Erythroblast (primary cell): ENCODE measurements around the gene DNAJC17.

Experiments used
- GATA1 ChIP-seq: IDR thresholded peaks from 2 replicates; pipeline ENCODE4 v1.6.1; 2011; ENCODE audit warnings: low read depth, mild to moderate bottlenecking, control low read depth, low read length, moderate library complexity
- POLR2A ChIP-seq: IDR thresholded peaks from 2 replicates; pipeline ENCODE4 v1.6.1; 2011; ENCODE audit warnings: mild to moderate bottlenecking, low read length

DNA sequence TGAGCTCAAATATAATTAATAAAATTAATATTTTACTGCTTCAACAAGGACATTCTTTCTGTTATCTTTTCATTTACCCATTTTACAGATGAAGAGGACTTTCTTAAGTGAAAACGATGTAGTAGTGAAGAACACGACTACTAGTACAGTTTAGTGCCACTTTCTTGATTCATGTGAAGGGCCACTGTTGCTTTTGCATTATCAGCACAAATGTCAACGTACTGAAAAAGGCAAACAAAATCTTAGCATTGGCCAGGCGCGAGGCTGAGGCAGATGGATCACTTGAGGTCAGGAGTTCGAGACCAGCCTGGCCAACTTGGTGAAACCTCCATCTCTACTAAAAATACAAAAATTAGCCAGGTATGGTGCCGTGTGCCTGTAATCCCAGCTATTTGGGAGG is 11.8 kb upstream of the DNAJC17 start:
- TF ChIP-seq POLR2A (no peak), GATA1 (no peak)
